Endothelial cell of umbilical vein (primary cell): ENCODE data around the gene LZTS3. TPM values are rescaled to one million over a fixed set of nuclear protein-coding genes. Genes with fewer than 3 reads are reported as not detected.

Experiments used
- BruUV-seq: library from RNA; stranded (reverse); fragments of 400-500 nt; replicated peaks from 2 replicates; lab custom pipeline; 2021; lab: Mats Ljungman, UMichigan
- CTCF ChIA-PET: fragments of 300-600, 350-600 bp; sonication (Branson Sonifier 250); formaldehyde crosslinking; loops from one replicate; lab custom pipeline; 2021; ENCODE audit warnings: antibody characterized with exemption, inconsistent platforms; lab: Charles Lee
- POLR2A ChIA-PET: fragments of 300-600, 350-600 bp; sonication (Branson Sonifier 250); formaldehyde crosslinking; loops from one replicate; lab custom pipeline; 2021; ENCODE audit warnings: antibody characterized with exemption, inconsistent platforms; lab: Charles Lee
- DNase-seq: peaks from one replicate; pipeline ENCODE4 v3.0.0-alpha.2; 2011; ENCODE audit warnings: low read depth, low spot score
- FAIRE-seq: peaks from 2 replicates; lab custom pipeline; 2011; peaks lifted over from hg19 to GRCh38; lab: Jason Lieb, UNC
- H2AFZ ChIP-seq: 2 replicates; pipeline ENCODE4 v1.6.0; 2012; ENCODE audit warnings: low read depth, low read length, control low read depth, inconsistent platforms
- H3K27ac ChIP-seq: 2 replicates; pipeline ENCODE4 v1.5.1; 2011; ENCODE audit warnings: low read depth, mild to moderate bottlenecking, control low read depth, low read length, moderate library complexity; ENCODE audit not compliant: insufficient read depth
- H3K27me3 ChIP-seq, 2 experiments: 2 replicates each; pipeline versions ENCODE4 v1.6.0 to v1.6.1; 2011; ENCODE audit warnings: low read length in 2 of 2, mixed read lengths in 1 of 2; ENCODE audit not compliant: control insufficient read depth in 2 of 2, insufficient read depth in 2 of 2
- H3K36me3 ChIP-seq, 2 experiments: 2 replicates in 1 of 2; 3 replicates in 1 of 2; pipeline ENCODE4 v1.5.1; 2011; ENCODE audit warnings: low read length in 2 of 2, mild to moderate bottlenecking in 1 of 2, moderate library complexity in 1 of 2; ENCODE audit not compliant: control insufficient read depth in 2 of 2, insufficient read depth in 2 of 2; ENCODE audit errors: extremely low read depth in 1 of 2
- H3K4me1 ChIP-seq: 3 replicates; pipeline ENCODE4 v1.5.1; 2011; ENCODE audit warnings: mild to moderate bottlenecking, low read length; ENCODE audit not compliant: control insufficient read depth, insufficient read depth; ENCODE audit errors: extremely low read depth
- H3K4me2 ChIP-seq: 2 replicates; pipeline ENCODE4 v1.6.1; 2011; ENCODE audit warnings: low read length, control low read depth, mixed read lengths; ENCODE audit not compliant: insufficient read depth
- H3K4me3 ChIP-seq, 3 experiments: fragments of 200-600 bp in 1 of 3; sonication (generic), shearing (Covaris generic) in 1 of 3; replicated peaks in 1 of 3; 2 replicates each; pipeline ENCODE4 v1.5.1; 2011 to 2016; ENCODE audit warnings: control low read depth in 3 of 3, low read length in 3 of 3, mild to moderate bottlenecking in 2 of 3, inconsistent platforms in 1 of 3, low read depth in 1 of 3, moderate library complexity in 1 of 3; ENCODE audit not compliant: insufficient read depth in 1 of 3
- H3K79me2 ChIP-seq: 2 replicates; pipeline ENCODE4 v1.6.0; 2012; ENCODE audit warnings: low read length, inconsistent platforms; ENCODE audit not compliant: control insufficient read depth, insufficient read depth
- H3K9ac ChIP-seq: replicated peaks from 2 replicates; pipeline ENCODE3; 2011; ENCODE audit warnings: low read length, control low read depth; ENCODE audit not compliant: insufficient read depth; ENCODE audit errors: extremely low read depth
- H3K9me1 ChIP-seq: replicated peaks from 3 replicates; pipeline ENCODE4 v1.6.0; 2011; ENCODE audit warnings: mild to moderate bottlenecking, low read length; ENCODE audit not compliant: control insufficient read depth, insufficient read depth; ENCODE audit errors: extremely low read depth
- H3K9me3 ChIP-seq: replicated peaks from 2 replicates; pipeline ENCODE4 v1.5.1; 2012; ENCODE audit warnings: low read length, inconsistent platforms; ENCODE audit not compliant: control insufficient read depth, insufficient read depth
- H4K20me1 ChIP-seq: replicated peaks from 2 replicates; pipeline ENCODE3; 2011; ENCODE audit warnings: mild to moderate bottlenecking, low read length; ENCODE audit not compliant: control insufficient read depth, insufficient read depth; ENCODE audit errors: extremely low read depth
- EZH2 ChIP-seq: IDR thresholded peaks from 2 replicates; pipeline ENCODE4 v1.6.1; 2012; ENCODE audit warnings: borderline replicate concordance, low read depth, mild to moderate bottlenecking, moderate library complexity, low read length, inconsistent platforms; ENCODE audit not compliant: severe bottlenecking
- FOS ChIP-seq: IDR thresholded peaks from 2 replicates; pipeline ENCODE4 v1.6.1; 2011; ENCODE audit warnings: mild to moderate bottlenecking, low read length, moderate library complexity, borderline replicate concordance; ENCODE audit not compliant: insufficient read depth
- GATA2 ChIP-seq: IDR thresholded peaks from 2 replicates; pipeline ENCODE4 v1.7.0; 2011; ENCODE audit warnings: low read depth, mild to moderate bottlenecking, moderate library complexity, mixed read lengths, low read length; ENCODE audit not compliant: insufficient read length, insufficient read depth
- JUN ChIP-seq: IDR thresholded peaks from 2 replicates; pipeline ENCODE4 v1.6.1; 2011; ENCODE audit warnings: borderline replicate concordance, low read depth; ENCODE audit not compliant: insufficient read length, insufficient read depth
- MYC ChIP-seq: IDR thresholded peaks from one replicate; pipeline ENCODE4 v1.6.1; 2011; ENCODE audit warnings: mild to moderate bottlenecking, low read depth, low read length
- POLR2A ChIP-seq: IDR thresholded peaks from 2 replicates; pipeline ENCODE4 v1.6.1; 2012; ENCODE audit warnings: low read depth, mild to moderate bottlenecking, control low read depth, low read length
- POLR2AphosphoS5 ChIP-seq: IDR thresholded peaks from 2 replicates; pipeline ENCODE4 v1.6.1; 2012; ENCODE audit warnings: low read depth, mild to moderate bottlenecking, control low read depth, low read length, moderate library complexity; ENCODE audit not compliant: insufficient read depth
- dilution Hi-C: fragments of 300-500 bp; cut with MboI; formaldehyde crosslinking; loops from one replicate; pipeline ENCODE4 v1.15.0; 2019; ENCODE audit warnings: low sequenced_read_pairs; ENCODE audit not compliant: extremely low pct_ligation_motif_present
- intact Hi-C: fragments of 100-400 bp; cut with micrococcal nuclease; formaldehyde crosslinking; loops from one replicate; pipeline ENCODE4 v1.10.0; 2022
- polyA plus RNA-seq, 4 experiments: library from polyadenylated mRNA; depleted of rRNA in 3 of 4; stranded (reverse) in 3 of 4; unstranded in 1 of 4; fragments of >200 nt; gene quantifications; 2 replicates each; pipeline versions ENCODE4 v1.2.1 to v1.2.3, GENCODE V29; 2011 to 2012; ENCODE audit warnings: missing spikeins in 1 of 4
- total RNA-seq: library from RNA; stranded (reverse); gene quantifications from 2 replicates; pipeline ENCODE4 v1.2.3, GENCODE V29; 2021
- TF ChIP-seq, protein P1 (sequence below), 2 donors: IDR thresholded peaks; 1 replicate in 1 of 2; 2 replicates in 1 of 2; pipeline ENCODE4 v1.5.1; 2011; ENCODE audit warnings: low read length in 2 of 2, mild to moderate bottlenecking in 2 of 2, moderate library complexity in 2 of 2, control low read depth in 1 of 2, inconsistent platforms in 1 of 2, low read depth in 1 of 2; ENCODE audit not compliant: insufficient read depth in 1 of 2; ENCODE audit errors: extremely low read depth in 1 of 2
- TF ChIP-seq, protein P2 (sequence below): IDR thresholded peaks from 2 replicates; pipeline ENCODE4 v1.6.1; 2011; ENCODE audit not compliant: insufficient read depth, insufficient read length

Gene LZTS3
- total and polyA plus RNA-seq, 2 donors (not counting 3 experiments of a cell fraction or from before 2014, with no cell fraction given) = 4.5 to 5.7 TPM

DNA sequence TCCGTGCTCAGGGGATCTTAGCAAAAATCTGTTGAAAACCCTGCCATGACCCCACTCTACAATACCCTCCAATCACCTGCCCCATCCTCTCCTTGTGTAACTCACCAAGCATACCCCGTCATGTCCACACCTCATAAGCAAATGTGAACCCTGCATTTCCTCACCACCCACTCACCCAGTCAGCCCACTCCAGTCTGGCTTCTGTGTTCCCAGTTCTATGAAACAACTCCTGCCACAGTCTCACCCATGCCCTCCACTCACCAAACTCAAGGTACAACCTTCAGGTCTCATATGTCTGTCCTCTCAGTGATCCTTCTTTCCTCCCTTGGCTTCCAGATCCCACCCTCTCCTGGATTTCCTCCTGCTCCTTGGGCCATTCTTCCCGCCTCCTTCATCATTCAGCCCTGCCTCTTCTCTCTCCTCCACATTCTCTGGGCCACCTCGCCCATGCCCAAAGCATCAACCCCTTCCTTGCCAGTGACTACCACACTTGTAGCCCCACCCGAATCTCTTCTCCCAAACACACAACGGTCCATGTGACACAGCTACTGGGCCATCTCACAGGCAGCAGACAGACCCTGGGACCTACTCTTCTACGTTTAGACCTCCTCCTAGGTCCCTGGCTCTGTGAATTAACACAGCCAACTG lies 22.4 kb upstream of the LZTS3 start:
- POLR2A ChIA-PET = no interaction called here
- Histone ChIP-seq H3K9me1 (no peaks in the 10 kb centered on the region), H3K79me2 (no peaks in the 10 kb centered on the region), H3K27ac (no peak overlapping the region), H2AFZ (no peak overlapping the region), H3K36me3 (peaks cover 26 to 60% of the 10 kb centered on the region in 2 experiments), H4K20me1 (no peaks in the 10 kb centered on the region), H3K9me3 (no peaks in the 10 kb centered on the region), H3K4me1 (no peaks in the 10 kb centered on the region), H3K9ac (no peak overlapping the region), H3K4me3 (no peak overlapping the region), H3K4me2 (no peak overlapping the region), H3K27me3 (no peaks in the 10 kb centered on the region)
- FAIRE-seq = no peak
- dilution Hi-C loops = no loop called here
- TF ChIP-seq EZH2 = no peak
- no peak for TF ChIP-seq FOS
- TF ChIP-seq, protein P1, sequence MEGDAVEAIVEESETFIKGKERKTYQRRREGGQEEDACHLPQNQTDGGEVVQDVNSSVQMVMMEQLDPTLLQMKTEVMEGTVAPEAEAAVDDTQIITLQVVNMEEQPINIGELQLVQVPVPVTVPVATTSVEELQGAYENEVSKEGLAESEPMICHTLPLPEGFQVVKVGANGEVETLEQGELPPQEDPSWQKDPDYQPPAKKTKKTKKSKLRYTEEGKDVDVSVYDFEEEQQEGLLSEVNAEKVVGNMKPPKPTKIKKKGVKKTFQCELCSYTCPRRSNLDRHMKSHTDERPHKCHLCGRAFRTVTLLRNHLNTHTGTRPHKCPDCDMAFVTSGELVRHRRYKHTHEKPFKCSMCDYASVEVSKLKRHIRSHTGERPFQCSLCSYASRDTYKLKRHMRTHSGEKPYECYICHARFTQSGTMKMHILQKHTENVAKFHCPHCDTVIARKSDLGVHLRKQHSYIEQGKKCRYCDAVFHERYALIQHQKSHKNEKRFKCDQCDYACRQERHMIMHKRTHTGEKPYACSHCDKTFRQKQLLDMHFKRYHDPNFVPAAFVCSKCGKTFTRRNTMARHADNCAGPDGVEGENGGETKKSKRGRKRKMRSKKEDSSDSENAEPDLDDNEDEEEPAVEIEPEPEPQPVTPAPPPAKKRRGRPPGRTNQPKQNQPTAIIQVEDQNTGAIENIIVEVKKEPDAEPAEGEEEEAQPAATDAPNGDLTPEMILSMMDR (IDR thresholded peaks at IDR 0.05; ENCODE audit: extremely low read depth in 1 of 2, insufficient read depth in 1 of 2, low read depth in 1 of 2, low read length in 2 of 2) = no peak
- TF ChIP-seq, protein P2, sequence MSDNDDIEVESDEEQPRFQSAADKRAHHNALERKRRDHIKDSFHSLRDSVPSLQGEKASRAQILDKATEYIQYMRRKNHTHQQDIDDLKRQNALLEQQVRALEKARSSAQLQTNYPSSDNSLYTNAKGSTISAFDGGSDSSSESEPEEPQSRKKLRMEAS = no peak
- no peak for TF ChIP-seq POLR2A
- no peak for TF ChIP-seq MYC
- TF ChIP-seq POLR2AphosphoS5 = no peak
- TF ChIP-seq GATA2 = no peak
- no peak for TF ChIP-seq JUN
- intact Hi-C loops = no loop called here
- no TSS peak for BruUV-seq
- no peak for DNase-seq
- CTCF ChIA-PET = no interaction called here
